ENCODE data around the gene RPL37.
"Not testable (repeated sequence)": the region's sequence is repeated elsewhere in the genome, so short reads cannot be mapped to it uniquely, and the experiment has no call there.

RPL37 gene

DNA sequence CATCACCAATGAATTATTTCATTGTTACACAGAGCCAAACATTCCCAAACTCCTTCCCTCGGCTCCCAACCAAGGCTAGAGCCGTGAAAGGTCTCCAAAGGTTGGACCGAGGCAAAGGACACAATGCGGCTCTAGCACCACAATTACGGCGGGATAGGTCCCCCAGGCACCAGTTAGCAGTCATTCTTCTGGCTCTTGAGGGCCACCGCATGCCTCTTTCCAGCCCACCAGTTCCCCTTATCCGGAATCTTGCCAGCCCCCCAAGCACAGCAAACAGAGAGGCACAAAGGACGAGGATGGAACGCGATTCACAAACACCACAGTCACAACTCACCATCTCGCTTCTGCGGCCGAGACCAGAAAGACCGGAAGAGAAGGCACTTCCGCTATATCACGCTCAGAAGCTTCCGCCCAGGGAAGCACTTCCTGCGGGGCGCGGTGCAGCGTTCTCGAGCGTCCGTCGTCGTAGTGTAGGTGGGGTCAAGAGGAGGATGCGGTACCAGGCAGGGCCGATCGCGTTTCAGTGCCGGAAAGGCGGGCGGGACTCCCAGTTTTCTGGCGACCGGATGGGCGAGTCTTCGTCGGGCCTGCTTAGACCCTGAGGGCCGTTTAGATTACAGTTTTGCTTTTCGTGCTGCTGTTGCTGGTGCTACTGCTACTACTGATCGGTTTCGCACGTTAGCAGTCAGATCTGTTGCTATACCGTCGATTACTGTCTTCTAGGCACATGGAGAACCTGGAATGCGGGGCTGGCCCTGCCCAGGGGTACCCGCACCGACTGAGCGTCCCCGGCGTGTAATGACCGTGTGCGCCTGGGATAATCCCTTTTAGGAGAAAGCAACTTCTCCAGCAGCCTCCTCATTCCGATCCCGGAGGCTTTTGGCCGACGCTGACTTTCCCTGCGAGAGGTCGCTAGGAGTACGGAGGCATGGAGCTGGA, at the start of gene RPL37:
Gene RPL37, minus strand, starts transcription at position 374 of the 939 bp plus-strand sequence. Its CDS starts 37 bp downstream, at position 337.
- peak; percentile 49 to 96 (median 93) for DNase-seq

DNA sequence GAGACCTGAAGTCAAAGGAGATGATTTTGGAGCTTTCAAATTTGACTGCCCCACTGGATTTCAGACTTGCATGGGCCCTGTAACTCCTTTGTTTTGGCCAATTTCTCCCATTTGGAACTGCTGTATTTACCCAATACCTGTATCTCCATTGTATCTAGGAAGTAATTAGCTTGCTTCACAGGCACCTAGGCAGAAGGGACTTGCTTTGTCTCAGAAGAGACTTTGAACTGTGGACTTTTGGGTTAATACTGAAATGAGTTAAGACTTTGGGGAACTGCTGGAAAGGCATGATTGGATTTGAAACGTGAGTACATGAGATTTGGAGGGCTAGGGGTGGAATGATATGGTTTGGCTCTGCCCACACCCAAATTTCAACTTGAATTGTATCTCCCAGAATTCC, 48.0 kb upstream of the RPL37 start:
- not testable (repeated sequence) for DNase-seq

DNA sequence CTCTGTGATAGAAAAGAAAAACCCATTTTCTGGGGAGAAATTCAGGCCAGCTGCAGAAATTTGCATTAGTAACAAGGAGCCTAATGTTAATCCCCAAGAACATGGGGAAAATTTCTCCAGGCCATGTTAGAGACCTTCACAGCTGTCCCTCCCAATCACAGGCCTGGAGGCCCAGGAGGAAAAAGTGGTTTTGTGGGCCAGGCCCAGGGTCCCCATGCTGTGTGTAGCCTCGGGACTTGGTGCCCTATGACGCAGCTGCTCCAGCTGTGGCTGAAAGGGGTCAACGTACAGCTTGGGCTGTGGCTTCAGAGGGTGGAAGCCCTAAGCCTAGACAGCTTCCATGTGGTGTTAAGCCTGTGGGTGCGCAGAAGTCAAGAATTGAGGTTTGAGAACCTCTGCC, 47.3 kb upstream of the RPL37 start:
- DNase-seq = no peak

DNA sequence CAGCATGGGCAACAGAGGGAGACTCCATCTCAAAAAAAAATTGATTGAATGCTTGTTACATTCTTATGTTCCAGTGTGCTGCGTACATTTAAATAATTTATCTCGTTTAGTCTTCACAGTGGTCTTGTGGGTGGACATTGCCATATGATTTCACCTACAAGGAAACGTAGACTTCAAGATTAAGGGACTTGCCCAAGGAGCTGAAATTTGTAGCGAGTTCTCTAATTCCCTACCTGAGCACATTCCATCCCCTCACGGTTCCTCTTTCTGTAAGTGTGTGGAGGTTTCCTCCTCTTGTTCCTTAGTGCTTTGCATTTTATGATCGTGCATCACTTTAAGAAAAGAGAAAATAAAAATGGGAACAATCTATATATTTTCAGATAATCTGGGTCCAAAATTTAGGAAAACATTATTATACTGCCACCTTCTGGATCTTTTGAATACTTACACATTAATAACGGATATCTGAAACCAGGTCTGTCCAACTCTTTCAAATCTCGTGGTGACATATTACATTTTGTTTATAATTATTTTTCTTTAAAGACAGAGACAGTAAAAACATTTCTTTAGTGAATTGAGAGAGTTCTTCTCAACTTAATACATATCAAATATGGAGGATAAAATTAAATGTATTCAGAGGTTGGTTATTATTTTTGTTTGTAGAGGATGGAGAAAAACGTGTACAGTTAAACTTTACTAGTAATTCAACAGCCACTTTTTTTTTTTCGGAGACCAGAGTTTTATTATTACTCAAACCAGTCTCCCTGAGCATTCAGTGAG, 44.3 kb upstream of the RPL37 start:
- no peak for DNase-seq

DNA sequence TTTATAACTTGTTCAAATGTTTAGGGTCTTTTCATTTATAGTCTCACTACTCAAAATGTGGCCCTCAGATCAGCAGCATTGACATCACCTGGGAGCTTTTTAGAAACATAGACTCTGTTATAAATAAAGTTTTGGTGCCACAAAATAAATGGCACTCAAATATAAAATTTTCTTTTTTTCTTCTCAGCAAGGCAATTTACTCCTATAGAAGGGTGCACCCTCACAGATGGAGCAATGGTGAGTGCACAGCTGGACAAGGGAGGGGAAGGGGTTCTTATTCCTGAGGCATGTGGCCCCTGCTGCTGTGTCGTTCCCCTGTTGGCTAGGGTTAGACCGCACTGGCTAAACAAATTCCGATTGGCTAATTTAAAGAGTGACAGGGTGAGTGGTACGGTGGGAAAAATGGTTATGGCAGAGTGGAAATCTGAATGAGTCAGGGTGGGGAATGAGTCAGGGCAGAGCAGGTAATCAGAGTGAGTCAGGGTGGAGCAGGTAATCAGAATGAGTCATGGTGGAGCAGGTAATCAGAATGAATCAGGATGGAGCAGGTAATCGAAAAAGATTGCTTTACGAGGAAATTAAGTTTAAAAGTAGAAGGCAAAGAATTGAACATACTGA, 42.5 kb upstream of the RPL37 start:
- no peak for DNase-seq

DNA sequence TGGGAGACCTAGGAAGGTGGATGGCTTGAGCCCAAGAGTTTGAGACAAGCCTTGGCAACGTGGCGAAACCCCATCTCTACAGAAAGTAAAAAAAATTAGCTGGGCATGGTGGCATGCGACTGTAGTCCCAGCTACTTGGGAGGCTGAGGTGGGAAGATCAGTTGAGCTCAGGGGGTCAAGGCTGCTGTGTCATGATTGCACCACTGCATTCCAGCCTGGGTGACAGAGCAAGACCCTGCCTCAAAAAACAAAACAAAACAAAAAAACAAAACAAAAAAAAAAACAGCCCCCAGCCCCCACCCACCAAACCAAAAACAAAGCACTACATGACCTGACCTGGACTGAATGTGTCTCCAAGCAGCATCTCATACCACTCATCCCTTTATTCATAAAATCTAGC, 40.9 kb upstream of the RPL37 start:
- DNase-seq = no peak

DNA sequence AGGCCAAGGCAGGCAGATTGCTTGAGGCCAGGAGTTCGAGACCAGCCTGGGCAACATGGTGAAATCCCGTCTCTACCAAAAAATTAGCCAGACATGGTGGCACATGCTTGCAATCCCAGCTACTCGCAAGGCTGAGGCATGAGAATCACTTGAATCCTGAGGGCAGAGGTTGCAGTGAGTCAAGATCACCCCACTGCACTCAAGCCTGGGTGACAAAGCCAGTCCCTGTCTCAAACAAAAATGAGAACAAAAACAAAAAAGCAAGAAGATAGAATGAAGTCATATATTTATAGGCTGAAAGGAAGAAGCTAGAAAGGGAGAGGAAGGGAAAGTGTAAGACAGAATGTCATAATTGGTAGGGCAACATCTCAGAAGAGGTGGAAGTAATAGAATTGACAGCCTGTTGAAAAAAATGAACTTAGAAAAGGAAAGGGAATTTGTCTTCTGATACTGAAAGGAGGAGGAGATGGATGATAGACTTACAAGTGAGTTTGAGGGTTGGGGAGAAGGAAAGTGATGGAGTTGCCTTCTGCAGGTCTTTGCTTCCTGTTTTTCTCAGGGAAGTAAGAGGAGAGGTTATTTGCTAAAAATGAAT, 38.4 kb upstream of the RPL37 start:
- DNase-seq = no peak

DNA sequence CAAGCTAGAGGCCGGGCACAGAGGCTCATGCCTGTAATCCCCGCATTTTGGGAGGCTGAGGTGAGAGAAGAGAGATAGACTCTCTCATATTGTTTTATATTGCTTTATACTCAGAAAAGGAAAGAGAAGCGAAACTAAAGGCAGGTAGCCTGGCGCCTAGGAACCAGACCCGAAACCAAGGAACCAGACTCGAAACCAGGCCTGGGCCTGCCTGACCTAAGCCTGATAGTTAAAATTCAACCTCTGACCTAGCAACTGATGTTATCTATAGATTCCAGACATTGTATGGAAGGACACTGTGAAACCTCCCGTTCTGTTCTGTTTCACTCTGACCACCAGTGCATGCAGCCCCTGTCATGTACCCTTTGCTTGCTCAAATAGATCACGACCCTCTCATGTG, 37.2 kb upstream of the RPL37 start:
- not testable (repeated sequence) for DNase-seq

DNA sequence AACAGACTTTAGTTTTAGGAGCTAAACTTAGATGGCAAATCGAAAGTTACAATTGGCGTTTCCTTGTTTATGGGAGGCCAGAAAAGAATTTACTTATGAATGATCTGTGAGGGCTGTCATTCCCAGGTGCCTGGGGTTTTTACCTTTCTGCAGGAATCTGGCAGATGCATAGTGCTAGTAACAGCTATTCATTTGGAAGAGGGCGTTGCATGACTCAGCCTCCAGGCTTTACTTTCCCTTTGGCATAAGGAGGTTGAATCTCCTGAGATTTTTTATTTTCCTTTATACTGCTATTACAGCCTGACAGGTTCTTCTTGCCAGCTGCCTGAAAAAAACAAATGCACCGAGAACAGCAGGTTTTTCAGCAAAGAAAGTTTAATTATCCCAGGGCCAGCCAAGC, 36.2 kb upstream of the RPL37 start:
- no peak for DNase-seq

DNA sequence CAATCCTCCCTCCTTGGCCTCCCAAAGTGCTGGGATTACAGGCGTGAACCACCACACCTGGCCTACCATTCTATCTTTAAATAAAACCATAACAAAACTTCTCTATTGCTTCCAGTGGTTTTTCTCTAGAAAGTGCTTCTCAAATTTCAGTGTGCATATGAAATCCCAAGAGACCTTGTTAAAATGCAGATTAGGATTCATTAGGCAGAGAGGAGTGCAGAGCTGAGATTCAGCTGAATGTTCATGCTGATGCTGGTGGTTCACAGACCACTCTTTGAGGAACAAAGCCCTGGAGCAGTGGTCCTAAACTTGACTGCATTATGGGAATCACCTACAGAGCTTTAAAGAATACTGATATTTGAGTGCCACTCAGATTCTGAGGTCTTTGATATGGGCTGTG, 34.4 kb upstream of the RPL37 start:
- DNase-seq = no peak

DNA sequence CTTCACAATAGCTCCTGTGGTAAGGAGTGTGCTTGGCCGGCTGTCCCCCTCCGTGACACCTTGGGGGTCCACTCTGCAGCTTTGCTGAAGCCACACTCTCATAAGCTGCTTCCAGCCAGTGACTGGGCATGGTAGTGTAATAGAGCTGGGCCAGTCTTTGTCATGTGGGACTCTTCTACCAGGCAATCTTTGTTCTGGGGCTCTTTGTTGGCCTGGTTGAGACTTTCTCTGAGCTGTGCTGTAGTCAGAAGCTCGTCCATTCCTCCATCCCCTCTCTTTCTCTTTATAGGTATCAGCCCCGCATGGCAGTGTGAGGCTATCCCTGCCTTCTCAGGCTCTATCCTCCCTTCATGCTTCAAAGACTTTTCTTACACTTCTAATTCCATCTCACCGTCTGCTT, 31.8 kb upstream of the RPL37 start:
- no peak for DNase-seq

DNA sequence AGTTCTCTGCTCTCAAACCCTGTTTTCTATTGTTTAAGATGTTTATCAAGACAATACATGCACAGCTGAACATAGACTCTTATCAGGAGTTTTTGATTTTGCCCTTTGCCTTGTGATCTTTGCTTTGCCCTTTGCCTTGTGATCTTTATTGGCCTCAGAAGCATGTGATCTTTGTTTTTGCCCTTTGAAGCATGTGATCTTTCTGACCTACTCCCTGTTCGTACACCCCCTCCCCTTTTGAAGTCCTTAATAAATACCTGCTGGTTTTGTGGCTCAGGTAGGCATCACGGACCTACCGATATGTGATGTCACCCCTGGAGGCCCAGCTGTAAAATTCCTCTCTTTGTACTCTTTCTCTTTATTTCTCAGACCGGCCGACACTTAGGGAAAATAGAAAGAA, 30.0 kb upstream of the RPL37 start:
- not testable (repeated sequence) for DNase-seq

DNA sequence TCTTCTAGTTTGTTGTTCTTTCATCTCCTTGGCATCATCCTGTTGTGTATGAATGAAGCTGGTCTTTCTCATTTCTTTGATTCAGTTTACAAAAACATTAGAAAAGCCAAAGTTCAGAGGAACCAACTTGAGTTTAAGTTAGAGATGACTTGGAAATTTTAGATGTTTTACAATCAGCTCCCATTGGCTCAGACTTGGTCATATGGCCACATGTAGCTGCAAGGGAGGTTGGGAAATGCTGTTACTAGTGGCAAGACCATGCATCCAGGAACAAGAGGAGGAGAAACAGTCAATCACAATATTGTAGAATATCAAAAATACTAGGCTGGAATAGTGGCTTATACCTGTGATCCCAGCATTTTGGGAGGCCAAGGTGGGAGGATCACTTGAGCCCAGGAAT, 25.7 kb upstream of the RPL37 start:
- DNase-seq = no peak

DNA sequence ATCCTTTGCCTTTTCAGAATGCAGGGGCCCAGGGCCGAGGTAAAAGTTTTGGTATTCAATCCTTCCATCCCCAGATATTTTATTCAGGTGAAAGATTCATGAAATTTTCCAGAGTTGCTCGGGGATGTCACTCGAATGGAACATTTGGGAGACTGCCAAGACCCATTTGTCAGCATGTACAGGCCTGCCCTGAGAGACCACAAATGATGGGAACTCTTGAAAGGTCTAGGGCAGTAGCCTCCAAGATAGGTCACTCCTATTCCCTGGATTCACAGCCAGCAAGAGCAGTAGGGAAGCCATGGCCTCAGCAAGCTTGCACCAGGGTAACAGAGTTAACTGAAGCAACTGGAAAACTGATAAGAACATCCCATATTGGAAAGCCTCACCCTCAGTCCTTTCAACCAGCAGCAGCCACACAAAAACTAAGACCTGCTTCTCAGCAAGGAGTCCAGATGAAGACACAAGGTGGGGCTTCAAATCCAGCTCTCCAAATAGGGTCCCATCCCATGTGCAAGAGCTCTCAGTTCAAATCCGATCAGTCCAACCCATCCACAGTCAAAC, 18.7 kb upstream of the RPL37 start:
- no peak for DNase-seq

DNA sequence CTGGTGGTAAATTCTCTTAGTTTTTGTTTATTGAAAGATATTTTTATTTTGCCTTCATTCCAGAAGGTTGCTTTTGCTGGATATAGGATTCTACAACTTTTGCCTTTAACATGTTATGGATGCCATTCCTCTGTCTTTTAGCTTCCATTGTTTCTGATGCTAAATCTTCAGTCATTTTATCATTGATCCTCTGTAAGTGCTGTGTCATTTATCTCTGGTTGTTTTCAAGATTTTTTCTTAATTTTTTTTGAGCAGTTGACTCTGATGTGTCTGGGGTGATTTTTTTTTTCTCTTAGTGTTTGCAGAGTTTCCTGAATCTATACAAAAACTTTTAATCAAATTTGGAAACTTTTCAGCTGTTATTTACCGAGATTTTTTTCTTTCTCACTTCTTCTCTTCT, 12.5 kb upstream of the RPL37 start:
- DNase-seq = no peak

DNA sequence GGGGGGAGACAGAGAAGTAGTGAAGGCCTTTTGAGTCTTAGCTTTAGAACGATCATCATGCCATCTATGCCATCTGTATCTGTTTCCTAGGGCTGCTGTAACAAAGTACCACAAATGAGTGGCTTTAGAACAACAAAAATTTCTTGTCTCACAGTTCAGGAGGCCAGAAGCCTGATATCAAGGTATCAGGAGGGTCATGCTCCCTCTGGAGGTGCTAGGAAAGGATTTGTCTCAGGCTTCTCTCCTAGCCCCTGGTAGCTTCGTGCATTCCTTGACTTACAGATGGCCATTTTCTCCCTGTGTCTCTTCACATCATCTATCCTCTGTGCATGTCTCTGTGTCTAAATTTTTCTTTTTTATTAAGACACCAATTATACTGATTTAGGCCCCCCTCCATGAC, 11.3 kb upstream of the RPL37 start:
- DNase-seq = no peak

DNA sequence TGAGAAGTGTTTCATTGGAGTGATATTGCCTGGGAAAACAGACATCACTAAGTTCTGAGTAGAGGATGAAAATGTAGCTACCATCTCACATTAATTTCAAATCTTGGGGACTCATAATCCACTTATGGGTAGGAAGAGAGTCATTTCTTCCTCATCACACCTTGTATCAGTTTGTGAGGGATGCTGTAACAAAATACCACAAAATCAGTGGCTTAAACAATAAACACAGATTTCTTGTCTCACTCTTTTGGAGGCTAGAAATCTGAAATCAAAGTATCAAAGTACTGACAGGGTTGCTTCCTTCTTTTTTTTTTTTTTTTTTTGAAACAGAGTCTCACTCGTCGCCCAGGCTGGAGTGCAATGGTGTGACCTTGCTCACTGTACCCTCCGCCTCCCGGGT, 9.5 kb upstream of the RPL37 start:
- DNase-seq = no peak

DNA sequence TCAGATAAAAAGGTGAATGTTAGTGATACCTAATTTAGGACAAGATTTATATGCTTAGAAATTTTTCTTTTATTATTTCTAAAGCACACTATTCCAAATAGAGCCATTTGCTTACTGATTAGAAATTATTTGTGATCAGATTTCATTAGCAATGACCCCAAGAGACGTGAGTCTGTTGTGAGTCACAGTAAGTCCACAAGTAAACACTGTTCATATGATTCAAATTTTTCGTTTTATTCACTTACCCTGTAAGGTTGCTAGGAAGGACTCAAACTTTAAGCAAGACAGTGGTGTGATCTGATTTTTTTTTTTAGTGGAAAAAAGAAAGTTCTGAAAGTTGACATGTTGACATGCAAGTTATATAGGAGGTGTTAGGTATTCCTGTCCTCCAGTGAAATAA, 7.3 kb upstream of the RPL37 start:
- no peak for DNase-seq

DNA sequence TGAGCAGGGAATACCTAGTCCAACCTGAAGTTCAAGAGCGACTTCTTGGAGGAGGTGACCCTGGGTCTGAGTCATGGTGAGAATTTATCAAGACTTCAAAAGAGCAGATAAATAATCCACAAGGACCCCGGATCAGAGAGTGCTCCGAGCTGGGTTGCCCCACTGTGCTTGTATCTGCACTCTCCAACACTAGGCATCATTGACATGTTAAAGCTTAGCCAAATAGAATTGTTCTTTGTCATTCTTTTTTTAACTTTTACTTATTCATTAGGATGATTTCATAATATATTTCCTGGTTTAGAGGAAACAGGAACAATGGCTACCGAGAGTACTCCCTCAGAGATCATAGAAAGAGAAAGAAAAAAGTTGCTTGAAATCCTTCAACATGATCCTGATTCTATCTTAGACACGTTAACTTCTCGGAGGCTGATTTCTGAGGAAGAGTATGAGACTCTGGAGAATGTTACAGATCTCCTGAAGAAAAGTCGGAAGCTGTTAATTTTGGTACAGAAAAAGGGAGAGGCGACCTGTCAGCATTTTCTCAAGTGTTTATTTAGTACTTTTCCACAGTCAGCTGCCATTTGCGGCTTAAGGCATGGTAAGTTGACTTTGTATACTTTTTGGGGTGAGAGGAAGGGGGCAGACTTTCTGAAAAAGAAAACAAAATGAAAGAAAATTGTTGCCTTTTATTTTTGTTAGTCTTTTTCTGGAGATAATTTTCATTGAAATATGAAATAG, 6.2 kb upstream of the RPL37 start, which contains the start of gene CARD6:
Gene CARD6, plus strand, starts transcription at position 300 of the 738 bp plus-strand sequence. Its CDS starts 16 bp downstream, at position 316.
- no peak for DNase-seq

DNA sequence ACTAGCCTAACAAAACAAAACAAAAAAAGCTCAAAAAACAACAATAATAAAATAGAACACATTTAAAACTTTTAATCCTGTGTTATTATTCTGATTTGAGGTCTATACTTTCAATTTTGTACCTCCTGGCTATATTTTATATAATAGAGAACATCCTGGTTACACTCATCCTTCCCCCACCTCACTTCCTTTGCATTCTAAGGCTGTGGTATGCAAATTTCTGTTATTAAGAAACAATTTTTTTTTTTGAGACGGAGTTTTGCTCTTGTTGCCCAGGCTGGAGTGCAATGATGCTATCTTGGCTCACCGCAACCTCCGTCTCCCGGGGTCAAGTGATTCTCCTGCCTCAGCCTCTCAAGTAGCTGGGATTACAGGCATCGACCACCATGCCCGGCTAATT, 3.1 kb upstream of the RPL37 start:
- no peak for DNase-seq

DNA sequence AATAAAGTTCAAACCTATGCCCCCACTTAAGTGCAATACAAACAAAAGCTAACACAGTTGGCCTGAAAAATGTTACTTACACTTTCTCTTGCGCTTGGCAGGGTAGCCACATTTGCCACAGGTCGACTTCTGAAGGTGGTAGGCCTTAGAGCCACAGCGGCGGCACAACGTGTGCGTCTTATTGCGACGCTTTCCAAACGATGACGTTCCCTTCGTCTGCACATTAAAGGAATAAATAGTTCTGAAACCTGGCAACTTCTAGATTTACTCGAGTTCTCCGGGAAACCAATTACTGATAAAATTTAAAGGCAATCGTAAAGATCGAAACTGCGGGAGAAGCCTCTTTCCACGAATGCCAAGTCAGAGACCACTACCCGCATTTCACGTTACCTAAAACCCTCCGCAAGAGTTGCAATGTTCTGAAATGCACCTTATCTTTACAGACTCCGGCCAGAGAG, 602 bp downstream of the RPL37 start:
- DNase-seq = peak in 1 of 14 donors; percentile 12
